H9 (cell line): ENCODE measurements around the gene ENOX2. TPM values are rescaled to one million over a fixed set of nuclear protein-coding genes. Genes with fewer than 3 reads are reported as not detected.

Experiments
- DNase-seq: peaks from one replicate; pipeline ENCODE4 v3.0.0-alpha.2; 2017
- H2AFZ ChIP-seq: one replicate; pipeline ENCODE4 v1.6.1; 2013; ENCODE audit warnings: mild to moderate bottlenecking, low read length, control low read depth, moderate library complexity
- H2AK5ac ChIP-seq: 2 replicates; pipeline ENCODE4 v1.6.1; 2013; ENCODE audit warnings: low read length, control low read depth, mixed read lengths; ENCODE audit not compliant: insufficient read length
- H2BK120ac ChIP-seq: one replicate; pipeline ENCODE4 v1.6.1; 2013; ENCODE audit warnings: low read depth, mild to moderate bottlenecking, low read length, control low read depth, inconsistent platforms; ENCODE audit not compliant: poor library complexity, severe bottlenecking
- H2BK12ac ChIP-seq: 2 replicates; pipeline ENCODE4 v1.6.1; 2013; ENCODE audit warnings: low read length, control low read depth, mixed read lengths, low read depth; ENCODE audit not compliant: insufficient read length
- H2BK15ac ChIP-seq: 2 replicates; pipeline ENCODE4 v1.6.1; 2013; ENCODE audit warnings: low read depth, low read length, control low read depth
- H2BK20ac ChIP-seq: one replicate; pipeline ENCODE4 v1.6.1; 2013; ENCODE audit warnings: low read depth, mild to moderate bottlenecking, low read length, control low read depth, inconsistent platforms; ENCODE audit not compliant: poor library complexity, severe bottlenecking
- H2BK5ac ChIP-seq: 2 replicates; pipeline ENCODE4 v1.6.1; 2013; ENCODE audit warnings: low read length, control low read depth, mixed read lengths; ENCODE audit not compliant: insufficient read length
- H3K14ac ChIP-seq: 2 replicates; pipeline ENCODE4 v1.6.1; 2013; ENCODE audit warnings: low read length, control low read depth; ENCODE audit not compliant: insufficient read depth
- H3K18ac ChIP-seq: 2 replicates; pipeline ENCODE4 v1.6.1; 2013; ENCODE audit warnings: low read depth, mild to moderate bottlenecking, mixed read lengths, low read length, control low read depth; ENCODE audit not compliant: insufficient read length
- H3K23ac ChIP-seq: 2 replicates; pipeline ENCODE4 v1.6.1; 2013; ENCODE audit warnings: low read length, control low read depth, mixed read lengths, low read depth; ENCODE audit not compliant: insufficient read length
- H3K23me2 ChIP-seq: 2 replicates; pipeline ENCODE4 v1.6.1; 2013; ENCODE audit warnings: low read depth, mild to moderate bottlenecking, mixed read lengths, low read length, control low read depth; ENCODE audit not compliant: insufficient read length, poor library complexity, severe bottlenecking
- H3K27ac ChIP-seq: 2 replicates; pipeline ENCODE4 v1.5.1; 2013; ENCODE audit warnings: low read length, control low read depth, mixed read lengths, low read depth; ENCODE audit not compliant: insufficient read length
- H3K27me3 ChIP-seq: 2 replicates; pipeline ENCODE4 v1.6.1; 2013; ENCODE audit warnings: low read length, control low read depth, inconsistent platforms; ENCODE audit not compliant: insufficient read depth
- H3K4ac ChIP-seq: 2 replicates; pipeline ENCODE4 v1.6.1; 2013; ENCODE audit warnings: low read depth, mild to moderate bottlenecking, control low read depth, inconsistent platforms, low read length, moderate library complexity
- H3K4me1 ChIP-seq: 2 replicates; pipeline ENCODE4 v1.6.1; 2013; ENCODE audit warnings: low read length, control low read depth, inconsistent platforms; ENCODE audit not compliant: insufficient read depth
- H3K4me2 ChIP-seq: 2 replicates; pipeline ENCODE4 v1.6.1; 2013; ENCODE audit warnings: low read length, control low read depth, mixed read lengths; ENCODE audit not compliant: insufficient read length, insufficient read depth
- H3K56ac ChIP-seq: 2 replicates; pipeline ENCODE4 v1.6.1; 2013; ENCODE audit warnings: low read depth, mild to moderate bottlenecking, mixed read lengths, low read length, control low read depth; ENCODE audit not compliant: insufficient read length
- H3K79me1 ChIP-seq: 2 replicates; pipeline ENCODE4 v1.6.1; 2013; ENCODE audit warnings: low read depth, mild to moderate bottlenecking, moderate library complexity, low read length, control low read depth, inconsistent platforms; ENCODE audit not compliant: insufficient read depth, poor library complexity, severe bottlenecking
- H3K79me2 ChIP-seq: 2 replicates; pipeline ENCODE4 v1.6.1; 2013; ENCODE audit warnings: low read length, control low read depth, inconsistent platforms; ENCODE audit not compliant: insufficient read depth
- H3K9ac ChIP-seq: 2 replicates; pipeline ENCODE4 v1.6.1; 2013; ENCODE audit warnings: low read length, control low read depth, mixed read lengths; ENCODE audit not compliant: insufficient read length; ENCODE audit errors: extremely low read depth
- H3K9me3 ChIP-seq: one replicate; pipeline ENCODE4 v1.6.1; 2013; ENCODE audit warnings: low read depth, low read length, inconsistent platforms; ENCODE audit not compliant: control insufficient read depth
- H3T11ph ChIP-seq: one replicate; pipeline ENCODE4 v1.6.1; 2013; ENCODE audit warnings: mild to moderate bottlenecking, low read length, control low read depth, inconsistent platforms
- H4K20me1 ChIP-seq: one replicate; pipeline ENCODE4 v1.6.1; 2013; ENCODE audit not compliant: control insufficient read depth, insufficient read length, insufficient read depth
- H4K5ac ChIP-seq: 2 replicates; pipeline ENCODE4 v1.6.1; 2013; ENCODE audit warnings: low read depth, mild to moderate bottlenecking, mixed read lengths, low read length, control low read depth; ENCODE audit not compliant: insufficient read length
- H4K8ac ChIP-seq: replicated peaks from 2 replicates; pipeline ENCODE4 v1.6.1; 2013; ENCODE audit warnings: low read length, control low read depth, mixed read lengths, low read depth; ENCODE audit not compliant: insufficient read length
- H4K91ac ChIP-seq: 2 replicates; pipeline ENCODE4 v1.6.1; 2013; ENCODE audit warnings: low read depth, mild to moderate bottlenecking, moderate library complexity, mixed read lengths, low read length, control low read depth; ENCODE audit not compliant: insufficient read length
- H3K27ac Mint-ChIP-seq, 3 experiments: 2 replicates in 2 of 3; 3 replicates in 1 of 3; pipeline ENCODE4 v1.8.0; 2020 to 2021; ENCODE audit warnings: mixed read lengths in 3 of 3, mild to moderate bottlenecking in 1 of 3, moderate library complexity in 1 of 3
- H3K27me3 Mint-ChIP-seq: 2 replicates; pipeline ENCODE4 v1.8.0; 2021; ENCODE audit warnings: low read depth, mild to moderate bottlenecking, moderate library complexity, mixed read lengths
- H3K36me3 Mint-ChIP-seq, 3 experiments: 2 replicates in 2 of 3; 3 replicates in 1 of 3; pipeline ENCODE4 v1.8.0; 2020 to 2021; ENCODE audit warnings: low read depth in 3 of 3, mixed read lengths in 3 of 3; ENCODE audit not compliant: insufficient read depth in 1 of 3
- H3K4me1 Mint-ChIP-seq, 2 experiments: 2 replicates each; pipeline ENCODE4 v1.8.0; 2020; ENCODE audit warnings: mixed read lengths in 2 of 2
- H3K4me3 Mint-ChIP-seq, 2 experiments: 2 replicates in 1 of 2; 3 replicates in 1 of 2; pipeline ENCODE4 v1.8.0; 2020 to 2021; ENCODE audit warnings: mild to moderate bottlenecking in 2 of 2, mixed read lengths in 2 of 2, moderate library complexity in 1 of 2
- H3K9me3 Mint-ChIP-seq, 2 experiments: 2 replicates in 1 of 2; 3 replicates in 1 of 2; pipeline ENCODE4 v1.8.0; 2020; ENCODE audit warnings: mild to moderate bottlenecking in 2 of 2, mixed read lengths in 2 of 2, moderate library complexity in 1 of 2
- WGBS: extraction: QIAGEN DNeasy Blood & Tissue Kit; methylation state at CpG from one replicate; pipeline ENCODE4 v1.1.7; 2013; ENCODE audit warnings: missing lambda C conversion rate, low lambda C conversion rate, mixed read lengths; ENCODE audit not compliant: insufficient read length; ENCODE audit errors: extremely low coverage; 5-methylcytosine and 5-hydroxymethylcytosine counted together
- total RNA-seq: library from RNA; stranded (reverse); gene quantifications from 2 replicates; pipeline ENCODE4 v1.2.1, GENCODE V29; 2021
- TF ChIP-seq, protein P1 (sequence below): fragments of 200-600 bp; sonication (generic); conservative IDR thresholded peaks from 3 replicates; pipeline ENCODE4 v1.8.0; 2021; ENCODE audit warnings: antibody characterized with exemption, mild to moderate bottlenecking

ENOX2 gene
- total RNA-seq, 1 experiment from 2014 or later, result 17.7 TPM

DNA sequence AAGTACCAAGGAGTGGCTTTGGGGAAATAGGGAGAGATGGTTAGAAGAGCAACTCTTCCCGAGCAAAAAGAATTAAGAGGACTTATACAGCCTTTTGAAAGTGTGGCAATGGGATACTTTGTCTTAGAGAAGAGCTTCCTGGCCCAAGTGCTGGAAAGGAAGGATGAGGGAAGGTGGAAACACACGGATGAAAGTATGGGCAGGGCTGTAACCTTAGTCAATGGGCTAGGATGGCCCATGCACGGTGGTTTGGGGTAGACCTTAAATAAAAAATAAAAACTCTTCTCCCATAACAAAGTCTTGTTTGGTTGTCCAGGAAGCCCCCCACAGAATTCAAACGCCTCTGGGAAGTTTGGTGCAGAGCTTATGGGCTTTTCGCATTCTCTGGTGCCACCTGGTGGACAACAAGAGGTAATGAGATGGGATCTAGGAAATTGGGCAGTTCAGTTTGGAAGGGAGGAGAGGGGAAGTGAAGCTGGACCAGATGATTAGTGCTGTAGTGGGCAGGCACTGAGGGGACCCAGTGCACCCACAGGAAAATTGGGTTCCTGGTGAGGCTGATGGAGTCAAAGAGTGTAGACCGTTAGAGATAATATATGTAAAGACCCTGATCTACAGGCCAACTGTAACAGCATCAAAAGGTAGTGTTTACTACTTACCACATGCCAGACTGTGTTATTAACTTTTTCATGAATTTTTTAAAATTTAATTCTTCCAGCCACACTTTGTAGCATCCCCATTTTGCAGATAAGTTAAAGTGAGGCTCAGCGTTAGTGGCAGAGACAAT, 13.8 kb upstream of the ENOX2 start:
- Histone ChIP-seq H3K4me2 (no peak overlapping the region), H3K23me2 (no peaks in the 10 kb centered on the region), H3T11ph (no peak overlapping the region), H3K14ac (no peak overlapping the region), H3K27ac (no peak overlapping the region), H2BK20ac (no peak overlapping the region), H2AFZ (no peak overlapping the region), H2AK5ac (no peak overlapping the region), H2BK120ac (no peak overlapping the region), H2BK12ac (no peak overlapping the region), H3K79me2 (no peaks in the 10 kb centered on the region), H4K8ac (no peak overlapping the region), H2BK15ac (no peak overlapping the region), H2BK5ac (no peak overlapping the region), H4K5ac (no peak overlapping the region), H3K27me3 (no peaks in the 10 kb centered on the region), H3K9me3 (no peaks in the 10 kb centered on the region), H3K18ac (no peak overlapping the region), H3K4ac (no peak overlapping the region), H3K56ac (no peak overlapping the region), H4K20me1 (no peaks in the 10 kb centered on the region), H3K4me1 (no peaks in the 10 kb centered on the region), H3K23ac (no peak overlapping the region), H4K91ac (no peak overlapping the region), H3K79me1 (no peaks in the 10 kb centered on the region), H3K9ac (no peak overlapping the region)
- Mint-ChIP-seq H3K27ac (no peak overlapping the region; a peak in 1 of 7 replicates), H3K4me1 (peaks cover 13% of the 10 kb centered on the region in 2 experiments), H3K27me3 (peaks cover 7% of the 10 kb centered on the region), H3K9me3 (peaks cover 6 to 8% of the 10 kb centered on the region in 2 experiments), H3K36me3 (peaks cover 0 to 5% (median 4%) of the 10 kb centered on the region in 3 experiments; a peak in 5 of 7 replicates), H3K4me3 (no peak overlapping the region)
- DNase-seq, result peak; percentile 45
- TF ChIP-seq, protein P1, sequence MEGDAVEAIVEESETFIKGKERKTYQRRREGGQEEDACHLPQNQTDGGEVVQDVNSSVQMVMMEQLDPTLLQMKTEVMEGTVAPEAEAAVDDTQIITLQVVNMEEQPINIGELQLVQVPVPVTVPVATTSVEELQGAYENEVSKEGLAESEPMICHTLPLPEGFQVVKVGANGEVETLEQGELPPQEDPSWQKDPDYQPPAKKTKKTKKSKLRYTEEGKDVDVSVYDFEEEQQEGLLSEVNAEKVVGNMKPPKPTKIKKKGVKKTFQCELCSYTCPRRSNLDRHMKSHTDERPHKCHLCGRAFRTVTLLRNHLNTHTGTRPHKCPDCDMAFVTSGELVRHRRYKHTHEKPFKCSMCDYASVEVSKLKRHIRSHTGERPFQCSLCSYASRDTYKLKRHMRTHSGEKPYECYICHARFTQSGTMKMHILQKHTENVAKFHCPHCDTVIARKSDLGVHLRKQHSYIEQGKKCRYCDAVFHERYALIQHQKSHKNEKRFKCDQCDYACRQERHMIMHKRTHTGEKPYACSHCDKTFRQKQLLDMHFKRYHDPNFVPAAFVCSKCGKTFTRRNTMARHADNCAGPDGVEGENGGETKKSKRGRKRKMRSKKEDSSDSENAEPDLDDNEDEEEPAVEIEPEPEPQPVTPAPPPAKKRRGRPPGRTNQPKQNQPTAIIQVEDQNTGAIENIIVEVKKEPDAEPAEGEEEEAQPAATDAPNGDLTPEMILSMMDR, result peak; percentile 93
- WGBS, result no CpG with 5 or more reads among the region's 7 CpGs
